ENCODE measurements around the gene RRP8.

Gene RRP8

GRCh38 chr11:6632116-6633073 is 29.0 kb upstream of the RRP8 start:
- ATAC-seq = no peak

GRCh38 chr11:6631361-6631890 is 28.0 kb upstream of the RRP8 start:
- no peak for ATAC-seq

DNA sequence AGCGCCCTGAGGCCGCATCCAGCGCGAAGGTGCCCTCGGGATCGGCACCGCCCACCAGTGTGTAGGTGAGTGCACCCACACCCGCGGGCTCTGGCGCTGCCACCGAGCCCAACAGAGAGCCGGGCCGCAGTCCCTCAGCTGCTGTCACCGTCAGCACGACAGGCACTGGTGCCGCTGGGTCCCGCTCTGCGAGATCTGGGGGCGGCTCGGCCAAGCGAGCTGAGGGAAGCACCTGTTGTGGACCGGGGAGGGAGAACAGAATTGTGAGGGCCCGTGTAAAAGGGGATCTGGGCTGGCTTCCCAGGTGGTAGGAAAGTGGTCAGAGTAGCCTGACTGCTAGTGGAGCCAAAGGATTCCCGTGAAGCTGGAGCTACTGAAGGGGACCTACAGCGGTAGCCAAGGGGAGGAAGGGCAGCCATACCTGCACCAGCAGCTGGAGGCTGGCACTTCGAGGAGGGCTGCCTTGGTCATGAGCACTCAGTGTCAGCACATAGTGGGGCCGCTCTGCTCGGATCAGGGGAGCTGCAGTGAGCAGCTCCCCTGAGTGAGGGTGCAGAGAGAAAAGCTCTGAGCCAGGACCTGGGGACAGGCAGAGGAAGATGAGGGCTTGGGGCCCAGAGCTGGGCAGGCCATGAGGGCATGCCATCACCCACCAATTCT is 27.3 kb upstream of the RRP8 start:
- no peak for ATAC-seq

DNA sequence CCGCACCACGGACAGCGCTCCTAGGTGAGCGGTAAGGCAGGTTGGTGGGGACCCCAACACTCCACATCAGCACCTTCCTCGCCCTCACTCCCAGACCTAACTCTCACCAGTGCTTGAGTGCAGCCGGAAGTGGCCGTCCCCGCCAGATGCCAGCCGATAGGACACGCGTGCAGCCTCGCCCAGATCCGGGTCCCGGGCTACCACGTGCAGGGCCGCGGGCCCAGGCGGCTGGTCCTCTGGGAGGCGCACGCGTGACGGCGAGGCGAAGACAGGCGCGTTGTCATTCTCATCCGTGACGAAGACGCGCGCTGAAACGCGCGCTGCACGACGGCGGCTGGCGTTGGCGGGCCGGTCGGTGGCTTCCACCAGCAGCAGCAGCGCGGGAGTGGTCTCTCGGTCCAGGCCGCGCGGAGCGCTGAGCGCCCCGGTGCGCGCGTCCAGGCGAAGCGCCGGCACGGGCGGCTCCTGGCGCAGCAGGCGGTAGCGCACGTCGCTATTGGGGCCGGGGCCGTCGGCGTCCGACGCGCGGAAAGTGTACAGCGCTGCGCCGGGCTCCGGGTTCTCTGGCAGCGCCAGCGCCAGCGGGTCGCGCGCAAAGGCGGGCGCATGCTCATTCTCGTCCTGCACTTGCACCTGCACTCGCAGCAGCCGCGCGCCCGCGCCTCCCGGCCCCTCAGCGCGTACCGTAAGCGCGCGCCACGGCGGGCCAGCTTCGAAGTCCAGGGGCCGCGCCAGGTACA is 26.6 kb upstream of the RRP8 start:
- ATAC-seq = no peak

DNA sequence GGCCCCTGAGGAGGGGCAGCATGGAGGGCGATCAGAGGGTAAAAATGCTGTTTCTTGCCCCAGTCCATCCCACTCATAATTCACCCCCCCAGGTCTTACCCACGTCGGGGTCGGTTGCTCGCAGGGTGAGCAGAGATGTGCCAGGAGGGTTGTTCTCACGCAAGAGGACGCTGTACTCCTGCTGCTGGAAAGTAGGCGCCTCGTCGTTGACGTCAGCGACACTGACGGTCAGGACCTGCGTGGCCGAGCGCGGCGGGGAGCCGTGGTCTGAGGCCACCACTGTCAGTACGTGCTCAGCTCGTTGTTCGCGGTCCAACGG is 26.1 kb upstream of the RRP8 start:
- ATAC-seq = no peak

DNA sequence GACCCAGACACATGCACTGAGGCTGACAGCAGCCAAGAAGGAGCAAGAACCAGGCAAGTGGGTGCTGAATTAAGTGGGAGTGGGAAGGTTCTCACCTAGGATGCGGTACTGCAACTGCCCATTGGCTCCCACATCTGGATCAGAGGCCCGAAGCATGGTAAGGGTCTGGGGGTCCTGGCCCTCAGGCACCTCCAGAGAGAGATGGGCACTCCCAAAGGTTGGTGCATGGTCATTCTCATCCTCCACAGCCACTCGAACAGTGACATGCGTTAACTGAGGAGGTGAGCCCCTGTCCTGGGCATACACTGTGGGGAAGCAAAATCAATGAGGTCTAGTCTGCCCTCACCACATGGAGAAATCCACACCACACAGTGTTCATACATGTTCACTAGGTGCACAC is 25.1 kb upstream of the RRP8 start:
- no peak for ATAC-seq

DNA sequence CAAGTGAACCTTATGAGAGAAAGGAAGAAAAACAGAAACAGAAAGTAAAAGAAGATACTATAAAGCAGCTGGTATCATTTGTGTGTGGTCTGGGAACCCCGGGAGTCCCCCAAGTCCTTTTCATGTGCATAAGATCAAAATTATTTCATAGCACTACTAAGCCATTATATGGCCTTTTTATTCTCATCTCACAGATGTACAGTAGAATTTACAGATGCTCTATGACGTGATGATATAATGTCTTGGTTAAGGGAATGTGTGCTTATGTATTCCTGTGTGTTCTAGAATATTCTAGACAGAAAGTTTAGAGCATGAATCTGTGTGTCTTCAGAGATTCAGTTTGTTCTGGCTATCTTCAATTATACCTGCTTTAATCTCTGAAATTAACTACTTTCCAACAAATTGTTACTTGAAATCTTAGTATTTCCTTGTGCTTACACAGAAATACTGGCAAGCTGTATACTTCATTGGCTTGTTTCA is 24.4 kb upstream of the RRP8 start:
- ATAC-seq = peak; percentile 69 to 84

GRCh38 chr11:6626971-6627761 is 23.8 kb upstream of the RRP8 start:
- ATAC-seq = peak in 1 of 2 donors; percentile 5

DNA sequence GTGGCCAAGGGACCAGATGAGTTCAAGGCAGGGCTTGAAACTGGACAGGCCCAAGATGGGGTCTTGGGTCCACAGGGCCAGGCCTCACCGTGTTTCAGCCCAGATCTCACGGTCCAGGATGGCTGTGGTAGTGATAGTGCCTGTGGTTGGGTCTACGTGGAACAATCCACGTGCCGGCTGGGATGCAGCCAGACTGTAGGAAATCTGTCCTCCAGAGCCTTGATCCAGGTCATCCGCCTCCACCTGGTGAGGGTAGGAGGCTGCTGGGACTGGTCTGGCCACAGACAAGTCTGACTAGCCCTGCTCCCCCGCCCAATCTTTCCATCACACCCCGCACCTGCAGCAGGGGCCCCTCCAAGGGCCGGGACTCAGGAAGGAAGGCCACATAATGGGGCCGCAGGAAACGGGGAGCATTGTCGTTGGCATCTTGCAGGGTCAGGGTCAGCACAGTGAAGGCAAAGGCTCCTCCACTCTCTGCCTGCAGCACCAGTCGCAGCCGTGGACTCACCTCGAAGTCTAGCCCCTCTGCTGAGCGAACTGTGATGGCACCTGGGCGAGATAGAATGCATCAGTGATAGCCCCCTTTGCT is 22.5 kb upstream of the RRP8 start:
- ATAC-seq = no peak

- ATAC-seq = no peak
These were observed 21.9 kb upstream of the RRP8 start for GRCh38 chr11:6625156-6625831.

- ATAC-seq = no peak
These were observed 20.3 kb upstream of the RRP8 start for GRCh38 chr11:6623391-6624363.

DNA sequence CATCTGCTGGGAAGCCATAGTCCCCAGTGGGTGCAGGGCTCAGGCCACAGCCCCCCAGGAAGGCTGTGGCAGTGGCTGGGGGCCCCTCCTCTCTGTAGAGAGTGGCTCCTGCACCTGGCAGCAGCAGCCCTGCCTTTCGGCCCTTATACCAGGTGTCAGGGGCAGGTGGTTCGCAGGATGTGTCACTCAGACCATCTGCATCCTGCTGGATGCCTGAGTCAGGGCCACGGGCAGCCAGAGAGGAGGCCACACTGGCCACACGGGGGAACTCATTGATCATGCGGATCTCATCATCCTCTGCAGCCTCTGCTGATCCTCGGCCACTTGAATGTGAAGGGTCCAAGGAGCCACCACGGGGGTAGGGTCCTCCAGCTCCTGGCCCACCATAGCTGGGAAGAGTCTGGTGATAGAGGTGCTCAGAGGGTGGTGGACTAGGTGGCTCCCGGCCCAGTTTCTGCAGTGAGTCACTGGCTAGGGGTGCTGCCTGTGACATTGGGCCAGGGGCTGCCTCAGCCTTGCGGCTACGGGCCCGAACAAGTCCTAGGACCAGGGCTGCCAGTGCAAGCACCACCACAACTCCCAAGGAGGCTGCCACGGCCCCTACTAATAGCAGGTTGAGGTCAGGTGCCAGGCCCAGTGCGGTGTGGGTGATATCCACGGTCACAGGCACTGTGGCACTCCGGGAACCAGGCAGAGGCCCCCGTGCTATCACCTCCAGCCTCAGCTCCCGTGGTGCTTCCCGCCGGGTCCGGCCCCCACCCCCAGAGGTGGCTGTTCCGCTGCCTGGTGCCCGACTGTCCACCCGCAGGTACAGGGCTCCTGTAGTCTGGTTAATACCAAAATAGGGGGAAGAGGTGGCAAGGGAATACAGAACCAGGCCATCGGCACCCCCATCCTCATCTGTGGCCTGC is 19.1 kb upstream of the RRP8 start:
- ATAC-seq = no peak

- ATAC-seq = no peak
These were observed 18.3 kb upstream of the RRP8 start for GRCh38 chr11:6621711-6622211.

- ATAC-seq = no peak
These were observed 17.2 kb upstream of the RRP8 start for GRCh38 chr11:6620636-6621035.

- peak; percentile 94 for ATAC-seq
These were observed 15.8 kb upstream of the RRP8 start, which contains the start of gene TPP1 for GRCh38 chr11:6619004-6619745. Gene TPP1, minus strand, starts transcription at chr11:6619422. Its CDS starts 22 bp downstream, at chr11:6619400.

DNA sequence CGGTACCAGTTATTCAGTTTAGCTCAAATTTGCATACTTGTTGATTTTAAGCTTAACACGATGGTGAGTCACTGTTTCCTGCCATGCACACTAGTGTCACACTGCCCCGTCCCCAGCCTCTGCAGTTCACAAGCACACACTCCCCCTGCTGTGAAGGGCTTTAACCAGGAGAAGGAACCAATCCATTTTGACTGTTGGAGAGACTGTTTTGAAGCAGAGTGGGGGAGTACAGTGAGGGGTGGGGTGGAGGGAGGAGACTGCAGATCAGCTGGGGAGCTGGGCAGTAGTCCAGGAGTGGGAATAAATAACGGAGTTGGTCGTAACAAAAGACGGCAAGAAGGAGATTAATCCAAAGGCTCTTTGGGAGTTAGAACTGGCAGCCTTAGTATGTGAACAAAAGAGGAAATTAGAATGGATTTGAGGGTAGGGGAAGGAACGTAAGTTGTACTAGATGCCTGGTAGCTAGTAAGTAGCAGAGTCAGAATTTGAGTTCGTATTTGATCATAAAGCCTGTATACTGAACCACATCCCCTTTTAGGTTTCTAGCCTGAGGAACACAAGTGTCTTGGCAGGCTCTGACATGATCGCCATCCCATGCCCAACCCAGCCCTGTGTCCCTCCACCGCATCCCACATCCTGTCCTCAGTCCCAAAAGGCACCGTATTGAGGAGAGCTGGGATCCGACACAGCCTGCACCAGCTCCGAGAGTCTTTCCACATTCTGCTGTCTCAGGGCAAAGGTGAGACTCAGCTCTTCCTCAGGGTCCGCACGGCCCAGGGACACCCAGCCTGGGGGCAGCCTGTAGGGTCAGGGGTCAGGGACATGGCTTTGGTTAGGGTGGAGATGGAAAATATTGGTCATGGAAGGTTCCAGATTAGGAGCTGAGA is 14.9 kb upstream of the RRP8 start:
- peak; percentile 68 to 70 for ATAC-seq

DNA sequence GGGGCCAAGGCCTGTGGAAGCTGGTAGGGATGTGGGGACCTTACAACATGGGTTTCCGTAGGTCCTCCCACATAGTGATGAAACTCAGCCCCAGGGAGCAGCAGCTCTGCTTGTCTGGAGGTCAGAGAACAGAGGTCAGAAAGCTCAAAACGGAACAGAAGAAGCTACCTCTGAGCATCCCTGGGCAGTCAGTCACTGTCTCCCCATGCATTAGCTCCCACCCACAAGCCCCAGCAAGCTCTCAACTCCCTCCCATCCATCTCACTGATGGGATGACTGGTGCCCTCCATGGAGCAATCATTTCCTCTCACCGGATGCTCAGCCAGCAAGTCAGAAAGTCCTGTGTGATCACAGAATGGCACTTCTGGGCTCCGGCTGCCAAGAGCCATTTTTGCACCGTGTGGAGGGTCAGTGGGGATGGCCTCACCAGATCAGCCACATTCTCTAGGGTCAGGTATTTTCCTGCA is 13.9 kb upstream of the RRP8 start:
- no peak for ATAC-seq

All from activated CD4-positive, CD25-positive, alpha-beta regulatory T cell treated with anti-CD3 and anti-CD28 coated beads, Interleukin-2, amount 50 U/mL, for 24 hours (primary cell).